GM19395 (cell line): Measurements from ENCODE around the gene TDP1.

Experiments used
- ATAC-seq: cut with Tn5 transposase; IDR thresholded peaks from one replicate; pipeline ENCODE4 v1.9.1; 2021; ENCODE audit warnings: mild to moderate bottlenecking, moderate library complexity; ENCODE audit not compliant: unreplicated experiment

TDP1 gene

GRCh38 chr14:89936654-89937185 is 19.0 kb upstream of the TDP1 start:
- ATAC-seq: no peak

- no peak for ATAC-seq
Measured at GRCh38 chr14:89941830-89942377, 13.8 kb upstream of the TDP1 start.

- ATAC-seq: no peak
Measured at GRCh38 chr14:89947344-89947743, 8.4 kb upstream of the TDP1 start.

- no peak for ATAC-seq
Measured at GRCh38 chr14:89952576-89952975, 3.2 kb upstream of the TDP1 start.

GRCh38 chr14:89953602-89954001 is 2.1 kb upstream of the TDP1 start:
- no peak for ATAC-seq

GRCh38 chr14:89954070-89955021 is 1.4 kb upstream of the TDP1 start, which contains the start of gene EFCAB11:
TSS of gene EFCAB11 (minus strand) at chr14:89954730. CDS start at chr14:89954660, 70 bp downstream.
- peak; percentile 87 for ATAC-seq

GRCh38 chr14:89955022-89955744 is 544 bp upstream of the TDP1 start:
- peak; percentile 21 for ATAC-seq

GRCh38 chr14:89956661-89957009 is 908 bp downstream of the TDP1 start:
- no peak for ATAC-seq

- no peak for ATAC-seq
Measured at GRCh38 chr14:89957376-89957775, 1.6 kb downstream of the TDP1 start.

- ATAC-seq: no peak
Measured at GRCh38 chr14:89957791-89958190, 2.1 kb downstream of the TDP1 start.

GRCh38 chr14:89958966-89959365 is 3.2 kb downstream of the TDP1 start:
- no peak for ATAC-seq

GRCh38 chr14:89959853-89960445 is 4.2 kb downstream of the TDP1 start:
- no peak for ATAC-seq

- ATAC-seq: no peak
Measured at GRCh38 chr14:89960914-89961313, 5.2 kb downstream of the TDP1 start.

GRCh38 chr14:89963288-89963978 is 7.7 kb downstream of the TDP1 start:
- no peak for ATAC-seq

GRCh38 chr14:89965839-89966238 is 10.1 kb downstream of the TDP1 start:
- ATAC-seq: no peak

- no peak for ATAC-seq
Measured at GRCh38 chr14:89973234-89973823, 17.6 kb downstream of the TDP1 start.

- ATAC-seq: no peak
Measured at GRCh38 chr14:89977668-89978067, 21.9 kb downstream of the TDP1 start.

- ATAC-seq: no peak
Measured at GRCh38 chr14:89978656-89979055, 22.9 kb downstream of the TDP1 start.

- ATAC-seq: peak; percentile 57
Measured at GRCh38 chr14:89983375-89983774, 27.6 kb downstream of the TDP1 start.
